ENCODE data around the gene ZBTB24. TPM values are rescaled to one million over a fixed set of nuclear protein-coding genes. Genes with fewer than 3 reads are reported as not detected.

ZBTB24 gene
- total and polyA plus RNA-seq, 8 donors: 1.4 to 9.3 (median 2.9) TPM

GRCh38 chr6:109477725-109478124 lies 5.3 kb downstream of the ZBTB24 start:
- intact Hi-C loops (cut with DNase I; ENCODE audit: low total_unique reads): no loop called here
- no peaks in the 10 kb centered on the region for H3K27me3 ChIP-seq
- 55 to 78% (median 61%) methylated on average over 2 of the region's 2 CpGs for WGBS, 5 donors

GRCh38 chr6:109477184-109477583 lies 5.8 kb downstream of the ZBTB24 start:
- H3K4me3 ChIP-seq: no peak overlapping the region
- WGBS, 5 donors: 93 to 98% (median 96%) methylated on average over 2 of the region's 2 CpGs
- peaks cover 43 to 71% (median 56%) of the 10 kb centered on the region in 4 donors for H3K4me1 ChIP-seq
- H3K36me3 ChIP-seq: peaks cover 34 to 70% (median 62%) of the 10 kb centered on the region in 4 donors
- no peaks in the 10 kb centered on the region for H3K27me3 ChIP-seq
- intact Hi-C loops (cut with DNase I; ENCODE audit: low total_unique reads): no loop called here
- TF ChIP-seq CTCF (IDR thresholded peaks at IDR 0.05) (no peak), POLR2A (IDR thresholded peaks at IDR 0.05) (no peak), POLR2AphosphoS5 (IDR thresholded peaks at IDR 0.05) (no peak), EP300 (IDR thresholded peaks at IDR 0.05) (no peak)
- H3K9me3 ChIP-seq: no peaks in the 10 kb centered on the region
- no peak for DNase-seq
- no peak overlapping the region for H3K27ac ChIP-seq

More at GRCh38 chr6:109477725-109478124, 5.3 kb downstream of the ZBTB24 start:
- TF ChIP-seq POLR2A (IDR thresholded peaks at IDR 0.05) (no peak), EP300 (IDR thresholded peaks at IDR 0.05) (no peak), CTCF (IDR thresholded peaks at IDR 0.05) (no peak), POLR2AphosphoS5 (IDR thresholded peaks at IDR 0.05) (no peak)
- no peak for DNase-seq
- H3K4me1 ChIP-seq: peaks cover 44 to 74% (median 58%) of the 10 kb centered on the region in 4 donors
- H3K9me3 ChIP-seq: no peaks in the 10 kb centered on the region
- peak overlapping the region in 1 of 4 donors; percentile 2 for H3K4me3 ChIP-seq
- H3K36me3 ChIP-seq: peaks cover 34 to 64% (median 57%) of the 10 kb centered on the region in 4 donors
- no peak overlapping the region for H3K27ac ChIP-seq

- Histone ChIP-seq H3K27ac (no peak overlapping the region), H3K4me3 (no peak overlapping the region), H3K36me3 (peaks cover 43 to 77% (median 68%) of the 10 kb centered on the region in 4 donors), H3K9me3 (no peaks in the 10 kb centered on the region), H3K27me3 (no peaks in the 10 kb centered on the region), H3K4me1 (peaks cover 27 to 55% (median 41%) of the 10 kb centered on the region in 4 donors)
- intact Hi-C loops (cut with DNase I; ENCODE audit: low total_unique reads): no loop called here
- no peak for DNase-seq
- 57 to 72% (median 61%) methylated on average over 2 of the region's 2 CpGs for WGBS, 5 donors
- TF ChIP-seq POLR2A (IDR thresholded peaks at IDR 0.05) (no peak), POLR2AphosphoS5 (IDR thresholded peaks at IDR 0.05) (no peak), CTCF (IDR thresholded peaks at IDR 0.05) (no peak), EP300 (IDR thresholded peaks at IDR 0.05) (no peak)
Measured at GRCh38 chr6:109475625-109476024, 7.4 kb downstream of the ZBTB24 start.

- no peak for DNase-seq
- peaks cover 21 to 49% (median 34%) of the 10 kb centered on the region in 4 donors for H3K4me1 ChIP-seq
- TF ChIP-seq POLR2AphosphoS5 (IDR thresholded peaks at IDR 0.05) (no peak), CTCF (IDR thresholded peaks at IDR 0.05) (no peak), EP300 (IDR thresholded peaks at IDR 0.05) (no peak), POLR2A (IDR thresholded peaks at IDR 0.05) (no peak)
- no peak overlapping the region for H3K27ac ChIP-seq
- intact Hi-C loops (cut with DNase I; ENCODE audit: low total_unique reads): no loop called here
- H3K36me3 ChIP-seq: peaks cover 45 to 79% (median 73%) of the 10 kb centered on the region in 4 donors
- no peaks in the 10 kb centered on the region for H3K27me3 ChIP-seq
- H3K4me3 ChIP-seq: no peak overlapping the region
- H3K9me3 ChIP-seq: no peaks in the 10 kb centered on the region
- WGBS, 5 donors: 77 to 85% (median 81%) methylated on average over 4 of the region's 4 CpGs
Measured at GRCh38 chr6:109474995-109475394, 8.0 kb downstream of the ZBTB24 start.
